Measurements from ENCODE around the gene ZNF121. TPM values are rescaled to one million over a fixed set of nuclear protein-coding genes. Genes with fewer than 3 reads are reported as not detected.
"Not testable (repeated sequence)": the region's sequence is repeated elsewhere in the genome, so short reads cannot be mapped to it uniquely, and the experiment has no call there.

ZNF121 gene
- 4.1 TPM for polyA plus RNA-seq (2012; ENCODE audit: insufficient read depth, insufficient read length)

- peak within 1 kb of the TSS; percentile 96 for H3K4me3 ChIP-seq (ENCODE audit: low read length)
Observed at GRCh38 chr19:9584073-9584833, at the start of gene ZNF121. TSS of gene ZNF121 (minus strand) at chr19:9584504. CDS start at chr19:9568097, 16,407 bp downstream.

GRCh38 chr19:9627856-9628255 is 43.6 kb upstream of the ZNF121 start:
- no peak overlapping the region for H3K4me3 ChIP-seq (ENCODE audit: low read length)
- DNase-seq (ENCODE audit: low read depth, low spot score), result no peak

More at GRCh38 chr19:9584073-9584833, at the start of gene ZNF121:
- peak; percentile 63 for DNase-seq (ENCODE audit: low read depth, low spot score)

GRCh38 chr19:9622531-9622930 is 38.2 kb upstream of the ZNF121 start:
- no peak overlapping the region for H3K4me3 ChIP-seq (ENCODE audit: low read length)

DNA sequence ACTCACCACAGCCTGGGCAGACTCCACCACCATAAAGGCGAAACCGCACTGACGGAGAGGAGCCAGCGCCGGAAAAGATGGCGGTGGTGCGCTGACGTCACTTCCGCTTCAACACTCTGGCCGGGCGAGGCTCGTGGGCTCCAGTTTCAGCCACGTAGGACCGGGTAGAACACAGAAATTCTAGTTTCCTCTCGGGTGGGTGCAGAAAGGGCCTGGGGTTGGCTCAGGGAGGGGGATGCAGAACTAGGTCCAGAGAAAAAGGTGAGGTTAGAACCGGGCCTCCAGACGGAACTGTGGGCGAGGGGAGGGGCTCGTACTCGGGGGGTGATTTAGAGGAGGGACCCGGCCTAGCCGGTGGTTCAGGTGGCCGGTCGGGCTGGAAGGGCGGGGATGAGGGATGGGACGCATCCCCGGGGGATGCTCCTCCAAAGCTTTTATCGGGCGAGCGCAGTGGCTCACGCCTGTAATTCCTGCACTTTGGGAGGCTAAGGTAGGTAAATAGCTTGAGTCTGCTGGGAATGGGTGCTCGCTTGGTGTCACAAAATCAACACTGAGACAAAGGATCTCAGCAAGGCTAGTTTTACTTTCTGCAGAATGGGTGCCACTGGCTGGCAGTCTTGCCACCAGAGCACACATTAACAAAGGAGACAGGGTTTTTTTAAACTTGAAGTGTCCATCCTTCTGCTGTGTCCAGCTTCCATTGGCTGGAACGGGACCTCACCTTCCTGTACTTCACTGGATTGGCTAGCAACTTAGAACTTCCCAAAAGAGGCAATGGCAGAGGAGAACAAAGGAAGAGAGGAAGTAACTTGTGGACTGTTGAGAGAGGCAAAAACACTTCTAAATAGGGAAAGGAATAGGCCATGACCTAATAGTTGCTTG is 37.1 kb upstream of the ZNF121 start, which contains the start of gene ZNF561:
Gene ZNF561, minus strand, starts transcription at position 77 of the 882 bp plus-strand sequence. CDS start 1,776 bp downstream, outside the sequence.
- H3K4me3 ChIP-seq (ENCODE audit: low read length), result peak within 1 kb of the TSS; percentile 77
- peak; percentile 85 for DNase-seq (ENCODE audit: low read depth, low spot score)

More at GRCh38 chr19:9622531-9622930, 38.2 kb upstream of the ZNF121 start:
- DNase-seq (ENCODE audit: low read depth, low spot score), result no peak

- peak overlapping the region; percentile 77 for H3K4me3 ChIP-seq (ENCODE audit: low read length)
- DNase-seq (ENCODE audit: low read depth, low spot score), result no peak
Observed at GRCh38 chr19:9620842-9621155, 36.5 kb upstream of the ZNF121 start.

DNA sequence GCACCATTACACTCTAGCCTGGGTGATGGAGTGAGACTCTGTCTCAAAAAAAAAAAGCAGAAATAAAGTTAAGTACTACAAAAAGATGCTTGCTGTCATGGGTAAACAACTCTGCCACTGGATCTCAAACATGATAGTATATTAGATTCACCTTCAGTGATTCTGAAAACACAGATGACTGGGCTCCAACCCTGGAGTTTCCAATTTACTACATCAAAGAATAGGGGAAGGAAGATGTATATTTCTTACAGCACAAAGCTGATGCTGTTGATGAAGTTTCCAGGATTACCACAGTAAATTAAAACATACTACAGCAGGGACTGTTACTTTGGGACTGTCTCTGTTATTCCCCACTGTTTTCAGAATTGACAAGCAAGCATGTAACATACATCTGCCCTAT is 31.5 kb upstream of the ZNF121 start:
- DNase-seq (ENCODE audit: low read depth, low spot score), result no peak
- H3K4me3 ChIP-seq (ENCODE audit: low read length), result no peak overlapping the region

GRCh38 chr19:9610484-9611113 is 26.3 kb upstream of the ZNF121 start:
- H3K4me3 ChIP-seq (ENCODE audit: low read length), result no peak overlapping the region

DNA sequence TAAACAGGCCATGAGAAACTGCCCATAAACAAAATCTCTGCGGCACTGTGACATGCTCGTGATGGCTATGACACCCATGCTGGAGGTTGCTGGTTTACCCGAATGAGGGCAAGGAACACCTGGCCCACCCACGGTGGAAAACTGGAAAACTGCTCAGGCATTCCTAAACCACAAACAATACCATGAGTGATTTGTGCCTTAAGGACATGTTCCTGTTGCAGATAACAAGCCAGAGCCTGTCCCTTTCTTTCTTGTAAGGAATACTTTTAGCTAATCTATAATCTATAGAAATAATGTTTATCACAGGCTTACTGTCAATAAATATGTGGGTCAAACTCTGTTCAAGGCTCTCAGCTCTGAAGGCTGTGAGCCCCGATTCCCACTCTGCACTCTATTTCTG is 24.6 kb upstream of the ZNF121 start:
- H3K4me3 ChIP-seq (ENCODE audit: low read length), result no peak overlapping the region
- DNase-seq (ENCODE audit: low read depth, low spot score), result no peak

More at GRCh38 chr19:9610484-9611113, 26.3 kb upstream of the ZNF121 start:
- DNase-seq (ENCODE audit: low read depth, low spot score), result no peak

DNA sequence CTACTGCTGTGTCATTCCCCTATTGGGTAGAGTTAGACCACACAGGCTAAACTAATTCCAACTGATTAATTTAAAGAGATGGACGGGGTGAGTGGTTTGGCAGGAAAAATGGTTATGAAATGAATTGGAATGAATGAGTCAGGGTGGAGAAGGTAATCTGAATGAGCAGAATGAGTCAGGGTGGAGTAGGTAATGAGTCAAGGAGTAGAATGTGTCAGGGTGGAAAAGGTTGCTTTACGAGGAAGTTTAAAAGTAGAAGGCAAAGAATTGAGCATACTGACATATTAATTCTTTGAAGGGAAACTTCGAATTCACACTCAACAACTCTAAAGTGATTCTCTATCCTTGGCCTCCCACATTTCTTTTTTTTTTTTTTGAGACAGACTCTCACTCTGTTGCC is 12.7 kb upstream of the ZNF121 start:
- no peak overlapping the region for H3K4me3 ChIP-seq (ENCODE audit: low read length)
- no peak for DNase-seq (ENCODE audit: low read depth, low spot score)

GRCh38 chr19:9586764-9587163 is 2.5 kb upstream of the ZNF121 start:
- no peak overlapping the region for H3K4me3 ChIP-seq (ENCODE audit: low read length)
- peak; percentile 78 for DNase-seq (ENCODE audit: low read depth, low spot score)

GRCh38 chr19:9582081-9582725 is 2.1 kb downstream of the ZNF121 start:
- not testable (repeated sequence) for H3K4me3 ChIP-seq (ENCODE audit: low read length)

GRCh38 chr19:9580728-9581127 is 3.6 kb downstream of the ZNF121 start:
- no peak for DNase-seq (ENCODE audit: low read depth, low spot score)
- H3K4me3 ChIP-seq (ENCODE audit: low read length), result no peak overlapping the region

More at GRCh38 chr19:9582081-9582725, 2.1 kb downstream of the ZNF121 start:
- not testable (repeated sequence) for DNase-seq (ENCODE audit: low read depth, low spot score)

DNA sequence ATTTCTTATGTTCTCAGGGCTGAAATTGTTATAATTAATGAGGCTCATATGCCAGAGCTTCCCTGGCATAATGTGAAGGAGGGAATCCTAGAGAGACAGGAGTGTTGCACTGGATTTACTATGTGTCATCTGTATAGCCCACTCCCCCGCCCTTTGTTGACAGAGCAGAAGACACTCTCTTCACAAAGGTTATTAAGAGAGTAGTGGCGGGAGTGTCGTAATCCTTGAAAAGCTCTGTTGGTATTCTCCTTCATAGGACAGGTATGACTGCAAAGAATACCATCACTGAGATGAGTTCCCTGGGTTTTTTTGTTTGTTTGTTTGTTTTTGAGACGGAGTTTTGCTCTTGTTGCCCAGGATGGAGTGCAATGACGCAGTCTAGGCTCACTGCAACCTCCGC is 14.0 kb downstream of the ZNF121 start:
- no peak overlapping the region for H3K4me3 ChIP-seq (ENCODE audit: low read length)
- no peak for DNase-seq (ENCODE audit: low read depth, low spot score)

DNA sequence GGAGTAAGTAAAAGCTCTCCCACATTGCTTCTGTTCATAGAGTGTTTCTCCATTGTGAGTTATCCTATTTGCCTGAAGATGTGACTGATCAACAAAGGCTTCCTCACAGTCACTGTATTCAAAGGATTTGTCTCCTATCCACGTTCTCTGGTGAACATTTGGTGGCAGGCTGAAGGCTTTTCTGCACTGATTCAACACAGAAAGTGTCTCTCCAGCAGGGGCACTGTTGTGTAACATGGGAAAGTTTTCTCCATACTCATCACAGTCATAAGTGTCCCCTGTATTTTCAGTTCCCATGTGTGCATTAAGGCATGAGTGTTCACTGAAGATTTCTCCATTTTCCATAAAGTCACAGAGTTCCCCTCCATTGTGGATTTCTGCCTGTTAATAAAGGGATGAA is 17.6 kb downstream of the ZNF121 start:
- no peak for DNase-seq (ENCODE audit: low read depth, low spot score)
- H3K4me3 ChIP-seq (ENCODE audit: low read length), result no peak overlapping the region

DNA sequence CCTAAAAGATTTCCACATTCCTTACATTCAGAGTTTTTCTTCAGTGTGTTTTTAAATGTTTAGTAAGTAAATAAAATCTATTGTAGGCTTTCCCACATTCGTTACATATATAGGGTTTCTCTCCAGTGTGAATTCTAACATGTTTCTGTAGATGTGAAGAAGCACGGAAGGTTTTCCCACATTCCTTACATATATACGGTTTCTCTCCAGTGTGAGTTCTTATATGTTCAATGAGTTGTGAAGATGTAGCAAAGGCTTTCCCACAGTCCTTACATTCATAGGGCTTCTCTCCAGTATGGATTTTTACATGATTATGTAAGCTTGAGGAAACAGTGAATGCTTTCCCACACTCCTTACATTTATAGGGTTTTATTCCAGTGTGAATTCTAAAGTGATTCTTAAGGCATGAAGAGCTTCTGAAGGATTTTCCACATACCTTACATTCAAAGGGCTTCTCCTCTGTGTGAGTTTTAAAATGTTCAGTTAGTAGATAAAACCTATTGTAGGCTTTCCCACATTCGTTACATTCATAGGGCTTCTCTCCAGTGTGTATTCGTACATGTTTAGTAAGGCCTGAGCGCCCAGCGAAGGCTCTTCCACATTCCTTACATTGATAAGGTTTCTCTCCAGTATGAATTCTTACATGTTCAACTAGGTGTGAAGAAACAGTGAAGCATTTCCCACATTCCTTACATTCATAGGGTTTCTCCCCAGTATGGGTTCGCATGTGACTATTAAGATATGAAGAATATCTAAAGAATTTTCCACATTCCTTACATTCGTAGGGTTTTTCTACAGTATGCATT is 18.2 kb downstream of the ZNF121 start:
- H3K4me3 ChIP-seq (ENCODE audit: low read length), result no peak overlapping the region
- DNase-seq (ENCODE audit: low read depth, low spot score), result no peak

DNA sequence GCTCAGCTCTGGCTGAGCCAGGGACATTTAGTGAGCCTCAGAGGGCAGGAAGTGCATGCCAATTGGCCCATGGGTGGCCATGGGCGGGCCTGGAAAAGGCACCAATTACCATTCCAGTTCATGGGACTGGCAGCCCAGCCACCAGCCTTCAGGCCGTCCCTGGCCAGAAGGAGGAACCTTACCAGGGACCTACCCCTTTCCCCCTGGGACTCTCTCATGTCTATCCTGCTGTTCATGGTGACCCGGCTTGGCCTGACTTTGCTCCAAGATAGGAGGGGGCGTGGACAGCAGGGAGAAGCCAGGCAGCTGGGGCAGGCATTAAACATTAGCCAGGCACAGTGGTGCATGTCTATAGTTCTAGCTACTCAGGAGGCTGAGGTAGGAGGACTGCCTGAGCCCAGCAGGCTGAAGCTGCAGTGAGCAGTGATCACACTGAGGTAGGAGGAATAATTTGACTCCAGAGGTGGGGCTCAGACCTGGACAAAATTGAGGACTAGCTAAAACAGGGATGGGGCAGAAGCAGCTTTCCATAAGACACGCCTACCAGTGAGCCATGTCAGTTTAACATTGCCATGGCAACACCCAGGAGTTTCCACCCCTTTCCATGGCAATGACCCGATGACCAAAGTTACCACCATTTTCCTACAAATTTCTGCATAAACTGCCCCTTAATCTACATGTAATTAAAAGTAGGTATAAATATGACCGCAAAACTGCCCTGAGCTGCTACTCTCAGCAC is 31.6 kb downstream of the ZNF121 start:
- no peak overlapping the region for H3K4me3 ChIP-seq (ENCODE audit: low read length)

DNA sequence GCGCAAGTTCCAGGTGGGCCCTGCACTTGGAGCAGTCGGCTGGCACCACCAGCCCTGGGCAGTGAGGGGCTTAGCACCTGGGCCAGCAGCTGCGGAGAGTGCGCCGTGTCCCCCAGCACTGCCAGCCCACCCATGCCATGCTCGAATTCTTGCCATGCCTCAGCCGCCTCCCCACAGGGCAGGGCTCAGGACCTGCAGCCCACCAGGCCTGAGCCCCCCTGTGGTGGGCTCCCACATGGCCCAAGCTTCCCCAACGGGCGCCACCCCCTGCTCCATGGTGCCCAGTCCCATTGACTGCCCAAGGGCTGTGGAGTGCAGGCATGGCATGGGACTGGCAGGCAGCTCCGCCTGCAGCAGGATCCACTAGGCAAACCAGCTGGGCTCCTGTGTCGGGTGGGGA is 36.4 kb downstream of the ZNF121 start:
- DNase-seq (ENCODE audit: low read depth, low spot score), result no peak

More for the DNA sequence above, 31.6 kb downstream of the ZNF121 start:
- no peak for DNase-seq (ENCODE audit: low read depth, low spot score)

DNA sequence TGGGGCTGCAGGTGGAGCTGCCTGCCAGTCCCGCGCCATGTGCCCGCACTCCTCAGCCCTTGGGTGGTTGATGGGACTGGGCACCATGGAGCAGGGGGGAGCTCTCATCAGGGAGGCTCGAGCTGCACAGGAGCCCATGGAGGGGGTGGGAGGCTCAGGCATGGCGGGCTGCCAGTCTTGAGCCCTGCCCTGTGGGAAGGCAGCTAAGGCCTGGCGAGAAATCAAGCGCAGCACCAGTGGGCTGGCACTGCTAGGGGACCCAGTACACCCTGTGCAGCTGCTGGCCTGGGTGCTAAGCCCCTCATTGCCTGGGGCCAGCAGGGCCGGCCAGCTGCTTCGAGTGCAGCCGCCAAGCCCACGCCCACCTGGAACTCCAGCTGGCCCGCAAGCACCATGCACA is 43.0 kb downstream of the ZNF121 start:
- not testable (repeated sequence) for DNase-seq (ENCODE audit: low read depth, low spot score); H3K4me3 ChIP-seq (ENCODE audit: low read length)

More for the DNA sequence above, 36.4 kb downstream of the ZNF121 start:
- H3K4me3 ChIP-seq (ENCODE audit: low read length), result no peak overlapping the region

Measured in Jurkat, Clone E6-1 (cell line).